Heart left ventricle (tissue), 16 donors: ENCODE measurements around the gene BMPR1A. TPM values are rescaled to one million over a fixed set of nuclear protein-coding genes. Genes with fewer than 3 reads are reported as not detected.
A peak's percentile ranks its signal among the peaks of the same experiment; 100 is the strongest.

Source experiments
- ATAC-seq, 4 donors: fragments of 200-7000 bp; cut with Tn5 transposase; one replicate each; pipeline ENCODE4 v1.9.1; 2020 to 2022; ENCODE audit warnings: moderate library complexity in 4 of 4, mild to moderate bottlenecking in 3 of 4, moderate number of reproducible peaks in 1 of 4
- DNase-seq, 5 donors: peaks; one replicate each; pipeline ENCODE4 v3.0.0-alpha.2; 2020
- H3K27ac ChIP-seq, 12 donors: fragments of 200-600 bp; sonication (generic) in 4 of 12; one replicate each; pipeline versions ENCODE4 v1.5.0 to v1.8.0; 2016 to 2022; ENCODE audit warnings: mild to moderate bottlenecking in 2 of 12
- H3K27me3 ChIP-seq, 9 donors: fragments of 200-600 bp; sonication (generic) in 2 of 9; one replicate each; pipeline versions ENCODE4 v1.5.1 to v1.8.0; 2016 to 2022; ENCODE audit warnings: mild to moderate bottlenecking in 3 of 9
- H3K36me3 ChIP-seq, 9 donors: fragments of 200-600 bp; sonication (generic) in 2 of 9; one replicate each; pipeline versions ENCODE4 v1.5.0 to v1.8.0; 2018 to 2022; ENCODE audit warnings: mild to moderate bottlenecking in 2 of 9
- H3K4me1 ChIP-seq, 12 donors: fragments of 200-600 bp; sonication (generic) in 4 of 12; one replicate each; pipeline versions ENCODE4 v1.5.0 to v1.8.0; 2016 to 2022; ENCODE audit warnings: mild to moderate bottlenecking in 3 of 12
- H3K4me3 ChIP-seq, 12 donors: fragments of 200-600 bp; sonication (generic) in 4 of 12; one replicate each; pipeline versions ENCODE4 v1.5.0 to v1.8.0; 2017 to 2022; ENCODE audit warnings: mild to moderate bottlenecking in 9 of 12, moderate library complexity in 4 of 12
- H3K9me3 ChIP-seq, 12 donors: fragments of 200-600 bp; sonication (generic) in 4 of 12; one replicate each; pipeline versions ENCODE4 v1.5.0 to v1.8.0; 2016 to 2022; ENCODE audit warnings: mild to moderate bottlenecking in 1 of 12
- CTCF ChIP-seq, 12 donors: fragments of 200-600 bp; sonication (generic) in 4 of 12; IDR thresholded peaks; one replicate each; pipeline versions ENCODE4 v1.5.0 to v1.8.0; 2018 to 2022; ENCODE audit warnings: antibody characterized with exemption in 12 of 12, mild to moderate bottlenecking in 5 of 12
- POLR2A ChIP-seq, 2 donors: fragments of 450-650 bp; IDR thresholded peaks; one replicate each; pipeline ENCODE4 v1.6.1; 2017; ENCODE audit warnings: antibody characterized with exemption in 2 of 2, mild to moderate bottlenecking in 2 of 2, moderate library complexity in 2 of 2
- WGBS, 4 donors: extraction: QIAGEN DNeasy Blood & Tissue Kit in 2 of 4; methylation state at CpG; one replicate each; pipeline versions ENCODE4 v1.1.5 to v1.1.7; 2013 to 2018; 5-methylcytosine and 5-hydroxymethylcytosine counted together
- intact Hi-C, 10 donors: fragments of 100-400 bp; cut with DNase I; formaldehyde crosslinking; loops; one replicate each; pipeline versions ENCODE4 v1.11.1 to v1.14.2; 2022
- polyA plus RNA-seq, 2 donors: library from polyadenylated mRNA; stranded (reverse); fragments of 200-250 nt; gene quantifications; one replicate each; pipeline ENCODE4 v1.2.3, GENCODE V29; 2013
- total RNA-seq, 9 donors: library from RNA; depleted of rRNA in 2 of 9; stranded (reverse); fragments of >200 nt in 2 of 9; fragmentation: NEBNext Ultra II Directional in 3 of 9; extraction: Animal tissue kit (Norgen Biotek cat#: 25700) in 3 of 9; gene quantifications; one replicate each; pipeline versions ENCODE4 v1.1.0 to v1.2.4, GENCODE V29; 2016 to 2023
- donor health status: ischemic (EF 13 %, LVEDD 7.1; RV severe dilation, severe dysfunction).
- donor health status: healthy with polysubstance abuse.
- donor health status: DM: no; HTN: yes; CAD: no.
- donor health status: DM: no; HTN: no; CAD: no.
- donor health status: ischemic (EF 25% LVEDD 6.9; RV normal size, moderate dysfunction).
- donor health status: ischemic (EF 25% LVEDD 5.7; RV mildly dilated, moderate dysfunction).
- donor health status: healthy.
- donor health status: DM: yes; HTN: yes; CAD: no.
- donor health status: ischemic (EF 35%, LVEDD 5.7; RV mildly dilated, moderate dysfunction).
- donor health status: nonischemic (EF 11% LVEDD 7.7; RV severe dilation, severe dysfunction).
- donor health status: DM: yes; HTN: yes; CAD: no.
- donor health status: PGD.
- donor health status: ischemic (EF 29% LVEDD 5.4; RV normal size, mild dysfunction).
- donor health status: nonischemic (EF 23%, LVEDD 6.1; RV moderate dilation, normal function).

Gene BMPR1A
- total and polyA plus RNA-seq, 11 donors = 6.3 to 72.0 (median 40.1) TPM

- 90 to 97% (median 94%) methylated on average over 9 to 12 of the region's 12 CpGs for WGBS, 4 donors
- Histone ChIP-seq H3K4me1 (peaks cover 9 to 60% (median 47%) of the 10 kb centered on the region in 12 donors), H3K4me3 (no peak overlapping the region), H3K27ac (no peak overlapping the region), H3K27me3 (peaks cover 0 to 4% (median 0%) of the 10 kb centered on the region in 9 donors), H3K9me3 (no peaks in the 10 kb centered on the region), H3K36me3 (no peaks in the 10 kb centered on the region)
- no peak for ATAC-seq
- TF ChIP-seq CTCF (IDR thresholded peaks at IDR 0.05) (no peak), POLR2A (IDR thresholded peaks at IDR 0.05) (no peak)
- intact Hi-C loops = no loop called here
- peak in 2 of 5 donors; percentile 15 to 24 for DNase-seq
These were observed 207.0 kb downstream of the BMPR1A start for GRCh38 chr10:86963341-86963919.

GRCh38 chr10:86964061-86964846 is 207.8 kb downstream of the BMPR1A start:
- H3K27me3 ChIP-seq = peaks cover 0 to 7% (median 0%) of the 10 kb centered on the region in 9 donors
- peaks cover 5 to 60% (median 43%) of the 10 kb centered on the region in 12 donors for H3K4me1 ChIP-seq
- WGBS, 4 donors = 87 to 94% (median 88%) methylated on average over 7 to 13 of the region's 13 CpGs
- no peaks in the 10 kb centered on the region for H3K36me3 ChIP-seq
- H3K27ac ChIP-seq = no peak overlapping the region
- intact Hi-C loops = no loop called here
- ATAC-seq (no peak), DNase-seq (peak in 2 of 5 donors; percentile 26 to 37)
- TF ChIP-seq CTCF (IDR thresholded peaks at IDR 0.05) = no peak
- no peak for TF ChIP-seq POLR2A (IDR thresholded peaks at IDR 0.05)
- no peaks in the 10 kb centered on the region for H3K9me3 ChIP-seq
- no peak overlapping the region for H3K4me3 ChIP-seq

GRCh38 chr10:86964847-86965190 is 208.4 kb downstream of the BMPR1A start:
- Histone ChIP-seq H3K36me3 (no peaks in the 10 kb centered on the region), H3K9me3 (no peaks in the 10 kb centered on the region), H3K4me1 (peaks cover 3 to 60% (median 40%) of the 10 kb centered on the region in 12 donors), H3K27ac (no peak overlapping the region), H3K27me3 (peaks cover 0 to 11% (median 0%) of the 10 kb centered on the region in 9 donors), H3K4me3 (no peak overlapping the region)
- 86 to 93% (median 90%) methylated on average over 2 of the region's 2 CpGs for WGBS, 4 donors
- ATAC-seq (no peak), DNase-seq (peak in 2 of 5 donors; percentile 13 to 21)
- intact Hi-C loops = no loop called here
- TF ChIP-seq POLR2A (IDR thresholded peaks at IDR 0.05) = no peak
- no peak for TF ChIP-seq CTCF (IDR thresholded peaks at IDR 0.05)

- DNase-seq = no peak
- Histone ChIP-seq H3K4me3 (peak overlapping the region in 7 of 12 donors; percentile 1 to 37 (median 17)), H3K27ac (peak overlapping the region in 8 of 12 donors; percentile 12 to 63 (median 42)), H3K27me3 (peaks cover 0 to 11% (median 0%) of the 10 kb centered on the region in 9 donors), H3K9me3 (no peaks in the 10 kb centered on the region), H3K4me1 (peaks cover 2 to 62% (median 39%) of the 10 kb centered on the region in 12 donors), H3K36me3 (no peaks in the 10 kb centered on the region)
- intact Hi-C loops = loop anchor here in 2 of 10 donors (1.0 to 2.0 kb wide), 2 partner anchors 21 to 27 kb away; no protein-coding TSS in a partner anchor
- ATAC-seq = no peak
- 58 to 67% (median 63%) methylated on average over 11 of the region's 11 CpGs for WGBS, 4 donors
- no peak for TF ChIP-seq CTCF (IDR thresholded peaks at IDR 0.05)
- no peak for TF ChIP-seq POLR2A (IDR thresholded peaks at IDR 0.05)
These were observed 209.7 kb downstream of the BMPR1A start for GRCh38 chr10:86965986-86966654.
